HCT116 (cell line): ENCODE data around the gene MAP3K8.
A peak's percentile ranks its signal among the peaks of the same experiment; 100 is the strongest.

Source experiments
- EZH2 ChIP-seq: fragments of 200-600 bp; sonication (generic); IDR thresholded peaks from 2 replicates; pipeline ENCODE4 v1.6.1; 2017; ENCODE audit warnings: antibody characterized with exemption, mixed run types
- FOSL1 ChIP-seq: IDR thresholded peaks from 2 replicates; pipeline ENCODE4 v1.6.1; 2012; ENCODE audit warnings: low read depth
- JUND ChIP-seq: IDR thresholded peaks from 2 replicates; pipeline ENCODE4 v1.6.1; 2012
- POLR2A ChIP-seq: IDR thresholded peaks from 2 replicates; pipeline ENCODE4 v1.7.0; 2011; ENCODE audit warnings: borderline replicate concordance; ENCODE audit not compliant: insufficient read depth, insufficient read length; ENCODE audit errors: extremely low read depth
- POLR2AphosphoS5 ChIP-seq: IDR thresholded peaks from 2 replicates; pipeline ENCODE4 v1.6.1; 2011; ENCODE audit warnings: mild to moderate bottlenecking, low read depth, low read length, moderate library complexity
- SIN3A ChIP-seq: IDR thresholded peaks from 2 replicates; pipeline ENCODE4 v1.6.1; 2012; ENCODE audit warnings: low read depth
- SP1 ChIP-seq: IDR thresholded peaks from 2 replicates; pipeline ENCODE4 v1.6.1; 2012; ENCODE audit warnings: low read depth
- ZFX ChIP-seq: fragments of 450-650 bp; IDR thresholded peaks from 2 replicates; pipeline ENCODE4 v1.6.1; 2017
- TF ChIP-seq, protein P1 (sequence below), 3 experiments: fragments of 200-600 bp in 1 of 3; sonication (generic) in 1 of 3; IDR thresholded peaks in 2 of 3; conservative IDR thresholded peaks in 1 of 3; 2 replicates each; pipeline ENCODE4 v1.5.1; 2012 to 2017; ENCODE audit warnings: low read depth in 2 of 3, low read length in 2 of 3, antibody characterized with exemption in 1 of 3, borderline replicate concordance in 1 of 3, control low read depth in 1 of 3, mild to moderate bottlenecking in 1 of 3, mixed read lengths in 1 of 3, mixed run types in 1 of 3, moderate library complexity in 1 of 3; ENCODE audit not compliant: insufficient read depth in 1 of 3
- TF ChIP-seq, protein P2 (sequence below): IDR thresholded peaks from 2 replicates; pipeline ENCODE4 v1.6.1; 2012

- TF ChIP-seq, protein P1, sequence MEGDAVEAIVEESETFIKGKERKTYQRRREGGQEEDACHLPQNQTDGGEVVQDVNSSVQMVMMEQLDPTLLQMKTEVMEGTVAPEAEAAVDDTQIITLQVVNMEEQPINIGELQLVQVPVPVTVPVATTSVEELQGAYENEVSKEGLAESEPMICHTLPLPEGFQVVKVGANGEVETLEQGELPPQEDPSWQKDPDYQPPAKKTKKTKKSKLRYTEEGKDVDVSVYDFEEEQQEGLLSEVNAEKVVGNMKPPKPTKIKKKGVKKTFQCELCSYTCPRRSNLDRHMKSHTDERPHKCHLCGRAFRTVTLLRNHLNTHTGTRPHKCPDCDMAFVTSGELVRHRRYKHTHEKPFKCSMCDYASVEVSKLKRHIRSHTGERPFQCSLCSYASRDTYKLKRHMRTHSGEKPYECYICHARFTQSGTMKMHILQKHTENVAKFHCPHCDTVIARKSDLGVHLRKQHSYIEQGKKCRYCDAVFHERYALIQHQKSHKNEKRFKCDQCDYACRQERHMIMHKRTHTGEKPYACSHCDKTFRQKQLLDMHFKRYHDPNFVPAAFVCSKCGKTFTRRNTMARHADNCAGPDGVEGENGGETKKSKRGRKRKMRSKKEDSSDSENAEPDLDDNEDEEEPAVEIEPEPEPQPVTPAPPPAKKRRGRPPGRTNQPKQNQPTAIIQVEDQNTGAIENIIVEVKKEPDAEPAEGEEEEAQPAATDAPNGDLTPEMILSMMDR (IDR thresholded peaks at IDR 0.05 in 2 of 3, conservative IDR thresholded peaks at IDR 0.05 in 1 of 3; ENCODE audit: borderline replicate concordance in 1 of 3, insufficient read depth in 1 of 3, low read depth in 2 of 3, low read length in 2 of 3) = no peak
- TF ChIP-seq POLR2AphosphoS5 (no peak), POLR2A (no peak), SIN3A (no peak), JUND (peak; percentile 63; the same call in 1 of the 2 replicates), SP1 (no peak; the same call in 1 of the 2 replicates), ZFX (no peak), EZH2 (no peak), FOSL1 (peak; percentile 83)
- TF ChIP-seq, protein P2, sequence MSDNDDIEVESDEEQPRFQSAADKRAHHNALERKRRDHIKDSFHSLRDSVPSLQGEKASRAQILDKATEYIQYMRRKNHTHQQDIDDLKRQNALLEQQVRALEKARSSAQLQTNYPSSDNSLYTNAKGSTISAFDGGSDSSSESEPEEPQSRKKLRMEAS = no peak
Measured at GRCh38 chr10:30463944-30464451, 30.0 kb downstream of the MAP3K8 start.
